ENCODE data around the gene UPP2. TPM values are rescaled to one million over a fixed set of nuclear protein-coding genes. Genes with fewer than 3 reads are reported as not detected.

UPP2 gene
- total RNA-seq, 1 experiment from 2014 or later: not detected

GRCh38 chr2:158066046-158066713, 35.5 kb upstream of the UPP2 start:
- intact Hi-C loops (cut with micrococcal nuclease; ENCODE audit: unreplicated experiment): no loop called here
- H3K36me3 ChIP-seq (ENCODE audit: insufficient read depth, low read length, poor library complexity, severe bottlenecking): no peaks in the 10 kb centered on the region
- H3K4me3 ChIP-seq (ENCODE audit: low read depth, low read length, poor library complexity, severe bottlenecking): no peak overlapping the region
- BruUV-seq (replicated peaks): no TSS peak
- TF ChIP-seq EZH2 (IDR thresholded peaks at IDR 0.05; ENCODE audit: borderline replicate concordance, low read depth, low read length, poor library complexity, severe bottlenecking) (no peak), CTCF (conservative IDR thresholded peaks at IDR 0.05; ENCODE audit: low read depth, low read length) (no peak)
- CTCF ChIA-PET: no interaction called here
- H3K4me1 ChIP-seq (ENCODE audit: insufficient read depth, low read length, poor library complexity, severe bottlenecking): peaks cover 1% of the 10 kb centered on the region
- POLR2A ChIA-PET (ENCODE audit: low non-redundant PET): no interaction called here
- DNase-seq (ENCODE audit: low spot score): no peak
- no peaks in the 10 kb centered on the region for H3K9me3 ChIP-seq (ENCODE audit: low read depth, low read length, poor library complexity, severe bottlenecking)
- H3K27me3 ChIP-seq (replicated peaks; ENCODE audit: insufficient read depth, low read depth, low read length, poor library complexity): no peaks in the 10 kb centered on the region
- H3K27ac ChIP-seq (ENCODE audit: low read depth, low read length, poor library complexity, severe bottlenecking): no peak overlapping the region

GRCh38 chr2:158071018-158071417, 30.7 kb upstream of the UPP2 start:
- ChIA-PET CTCF (no interaction called here), POLR2A (ENCODE audit: low non-redundant PET) (no interaction called here)
- Histone ChIP-seq H3K9me3 (ENCODE audit: low read depth, low read length, poor library complexity, severe bottlenecking) (no peaks in the 10 kb centered on the region), H3K36me3 (ENCODE audit: insufficient read depth, low read length, poor library complexity, severe bottlenecking) (no peaks in the 10 kb centered on the region), H3K27me3 (replicated peaks; ENCODE audit: insufficient read depth, low read depth, low read length, poor library complexity) (no peaks in the 10 kb centered on the region), H3K4me1 (ENCODE audit: insufficient read depth, low read length, poor library complexity, severe bottlenecking) (no peaks in the 10 kb centered on the region), H3K4me3 (ENCODE audit: low read depth, low read length, poor library complexity, severe bottlenecking) (no peak overlapping the region), H3K27ac (ENCODE audit: low read depth, low read length, poor library complexity, severe bottlenecking) (no peak overlapping the region)
- intact Hi-C loops (cut with micrococcal nuclease; ENCODE audit: unreplicated experiment): no loop called here
- TF ChIP-seq CTCF (conservative IDR thresholded peaks at IDR 0.05; ENCODE audit: low read depth, low read length): no peak
- no peak for TF ChIP-seq EZH2 (IDR thresholded peaks at IDR 0.05; ENCODE audit: borderline replicate concordance, low read depth, low read length, poor library complexity, severe bottlenecking)
- no peak for DNase-seq (ENCODE audit: low spot score)
- BruUV-seq (replicated peaks): no TSS peak

GRCh38 chr2:158072361-158072760, 29.3 kb upstream of the UPP2 start:
- no peak overlapping the region for H3K4me3 ChIP-seq (ENCODE audit: low read depth, low read length, poor library complexity, severe bottlenecking)
- DNase-seq (ENCODE audit: low spot score): no peak
- BruUV-seq (replicated peaks): no TSS peak
- H3K9me3 ChIP-seq (ENCODE audit: low read depth, low read length, poor library complexity, severe bottlenecking): peaks cover 4% of the 10 kb centered on the region
- no peak overlapping the region for H3K27ac ChIP-seq (ENCODE audit: low read depth, low read length, poor library complexity, severe bottlenecking)
- CTCF ChIA-PET: no interaction called here
- TF ChIP-seq CTCF (conservative IDR thresholded peaks at IDR 0.05; ENCODE audit: low read depth, low read length): no peak
- TF ChIP-seq EZH2 (IDR thresholded peaks at IDR 0.05; ENCODE audit: borderline replicate concordance, low read depth, low read length, poor library complexity, severe bottlenecking): no peak
- intact Hi-C loops (cut with micrococcal nuclease; ENCODE audit: unreplicated experiment): no loop called here
- POLR2A ChIA-PET (ENCODE audit: low non-redundant PET): no interaction called here
- no peaks in the 10 kb centered on the region for H3K27me3 ChIP-seq (replicated peaks; ENCODE audit: insufficient read depth, low read depth, low read length, poor library complexity)
- H3K4me1 ChIP-seq (ENCODE audit: insufficient read depth, low read length, poor library complexity, severe bottlenecking): no peaks in the 10 kb centered on the region
- no peaks in the 10 kb centered on the region for H3K36me3 ChIP-seq (ENCODE audit: insufficient read depth, low read length, poor library complexity, severe bottlenecking)

Data from A673 (cell line).